Stimulated activated naive CD8-positive, alpha-beta T cell treated with anti-CD3 and anti-CD28 coated beads, Interleukin-15, amount 100 ng/mL, for 72 hours (primary cell): Measurements from ENCODE around the gene KCNJ5.

Experiments
- ATAC-seq: fragments of 150-1000 bp; cut with Tn5 transposase; 2 replicates; pipeline ENCODE4 v1.10.0; 2021; ENCODE audit warnings: mild to moderate bottlenecking, moderate library complexity
- DNase-seq, 2 donors: peaks; one replicate each; pipeline ENCODE4 v3.0.0; 2021 to 2022
- H3K27ac Mint-ChIP-seq, 2 donors: one replicate each; pipeline ENCODE4 v1.8.0; 2022; ENCODE audit warnings: mild to moderate bottlenecking in 2 of 2, mixed read lengths in 2 of 2, moderate library complexity in 2 of 2
- H3K27me3 Mint-ChIP-seq: one replicate; pipeline ENCODE4 v1.8.0; 2022; ENCODE audit warnings: mixed read lengths
- H3K4me1 Mint-ChIP-seq: one replicate; pipeline ENCODE4 v1.8.0; 2022; ENCODE audit warnings: mild to moderate bottlenecking, mixed read lengths
- H3K4me3 Mint-ChIP-seq, 2 donors: one replicate each; pipeline ENCODE4 v1.8.0; 2022; ENCODE audit warnings: mild to moderate bottlenecking in 2 of 2, mixed read lengths in 2 of 2, moderate library complexity in 1 of 2
- H3K9me3 Mint-ChIP-seq, 2 donors: one replicate each; pipeline ENCODE4 v1.8.0; 2022; ENCODE audit warnings: mixed read lengths in 2 of 2

The KCNJ5 gene

DNA sequence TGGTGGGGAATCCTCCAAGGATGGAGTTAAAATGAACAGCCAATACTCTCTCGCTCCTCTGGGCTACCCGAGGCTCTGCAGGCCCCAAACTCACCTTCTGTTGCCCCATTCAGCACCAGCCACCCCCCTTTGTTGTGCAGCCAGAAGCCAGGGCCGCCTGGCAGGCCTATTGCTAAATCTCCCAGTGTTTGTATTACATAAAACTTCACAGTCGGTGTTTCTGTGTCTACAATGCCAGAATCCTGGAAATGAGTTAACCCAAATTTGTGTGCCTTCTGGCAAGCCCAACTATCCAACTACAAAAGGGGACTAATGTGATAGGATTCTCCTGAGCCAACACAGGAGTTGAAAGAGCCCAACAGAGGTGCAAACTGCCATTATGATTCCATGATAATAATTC, 9.3 kb downstream of the KCNJ5 start:
- H3K4me1 Mint-ChIP-seq: peaks cover 16% of the 10 kb centered on the region
- no peaks in the 10 kb centered on the region for H3K9me3 Mint-ChIP-seq
- ATAC-seq (no peak), DNase-seq (no peak)
- H3K27ac Mint-ChIP-seq: no peak overlapping the region
- peaks cover 36% of the 10 kb centered on the region for H3K27me3 Mint-ChIP-seq
- no peak overlapping the region for H3K4me3 Mint-ChIP-seq

DNA sequence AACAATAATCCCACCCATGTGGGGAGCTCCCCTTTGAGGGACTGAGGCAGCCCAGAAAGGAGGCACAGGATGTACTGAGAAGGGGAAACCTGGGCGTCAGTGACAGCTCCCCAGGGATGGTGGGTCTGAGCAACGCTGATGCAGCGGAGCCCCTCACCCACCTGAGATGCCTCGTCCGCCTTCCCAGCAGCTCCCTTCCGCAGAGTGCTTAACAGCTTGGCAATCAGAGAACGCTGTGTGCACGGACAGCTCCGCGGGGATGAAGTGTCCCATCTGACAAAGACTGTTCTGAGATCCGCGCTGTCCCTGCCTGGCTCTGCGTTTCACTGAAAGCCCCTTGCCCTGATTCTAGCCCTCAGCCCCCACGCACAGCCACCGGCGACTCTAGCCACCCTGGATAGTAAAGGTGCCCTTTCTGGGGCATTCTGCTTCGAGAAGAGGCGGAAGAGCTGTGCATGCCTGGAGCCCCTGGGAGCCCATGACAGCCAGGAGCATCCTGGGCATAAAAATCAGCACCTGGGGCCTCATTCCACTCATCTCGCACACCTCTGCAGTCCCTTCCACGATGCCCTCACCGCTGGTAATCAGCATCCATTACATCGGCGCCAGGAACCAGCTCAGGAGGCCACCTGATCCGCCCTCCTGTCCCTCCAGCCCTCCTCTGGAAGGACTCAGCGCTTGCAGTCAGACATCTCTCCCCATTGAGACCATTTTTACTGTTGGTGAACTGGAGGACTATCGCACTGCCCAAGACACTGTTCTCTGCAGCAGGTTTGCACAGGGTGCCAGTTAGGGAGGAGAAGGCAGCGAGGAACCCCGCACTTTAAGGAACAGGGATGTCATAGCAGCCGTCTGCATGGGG, 10.7 kb downstream of the KCNJ5 start:
- Mint-ChIP-seq H3K9me3 (no peaks in the 10 kb centered on the region), H3K4me3 (no peak overlapping the region), H3K27ac (no peak overlapping the region), H3K27me3 (peaks cover 46% of the 10 kb centered on the region), H3K4me1 (peaks cover 29% of the 10 kb centered on the region)
- DNase-seq: no peak
- no peak for ATAC-seq

DNA sequence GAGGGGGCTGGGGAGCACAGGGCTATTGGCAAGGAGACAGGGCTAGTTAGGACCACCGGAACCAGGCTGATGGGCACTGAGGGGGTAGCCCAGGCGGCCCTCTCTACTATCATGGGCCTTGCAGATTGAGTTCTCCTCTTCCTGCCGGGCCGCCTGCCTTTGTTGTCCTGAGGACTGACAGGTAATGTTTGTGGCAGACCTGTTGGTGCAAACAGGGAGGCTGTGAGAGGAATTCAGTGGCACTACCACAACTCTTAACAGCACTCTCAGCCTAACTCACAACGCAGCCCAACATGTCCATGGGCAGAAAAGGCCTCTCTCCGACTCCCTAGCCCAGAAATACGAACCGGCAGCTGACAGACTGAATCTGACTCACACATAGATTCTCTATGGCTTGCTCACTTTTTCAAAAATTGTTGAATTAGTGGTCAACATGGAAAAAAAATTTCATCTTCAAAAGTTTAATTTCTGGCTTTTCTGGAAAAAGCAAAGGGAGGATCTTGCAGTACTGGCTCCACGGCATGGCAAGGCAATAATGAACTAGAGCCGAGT, 11.4 kb downstream of the KCNJ5 start:
- no peaks in the 10 kb centered on the region for H3K9me3 Mint-ChIP-seq
- no peak overlapping the region for H3K27ac Mint-ChIP-seq
- peaks cover 48% of the 10 kb centered on the region for H3K27me3 Mint-ChIP-seq
- H3K4me1 Mint-ChIP-seq: peaks cover 29% of the 10 kb centered on the region
- DNase-seq (no peak), ATAC-seq (no peak)
- no peak overlapping the region for H3K4me3 Mint-ChIP-seq

DNA sequence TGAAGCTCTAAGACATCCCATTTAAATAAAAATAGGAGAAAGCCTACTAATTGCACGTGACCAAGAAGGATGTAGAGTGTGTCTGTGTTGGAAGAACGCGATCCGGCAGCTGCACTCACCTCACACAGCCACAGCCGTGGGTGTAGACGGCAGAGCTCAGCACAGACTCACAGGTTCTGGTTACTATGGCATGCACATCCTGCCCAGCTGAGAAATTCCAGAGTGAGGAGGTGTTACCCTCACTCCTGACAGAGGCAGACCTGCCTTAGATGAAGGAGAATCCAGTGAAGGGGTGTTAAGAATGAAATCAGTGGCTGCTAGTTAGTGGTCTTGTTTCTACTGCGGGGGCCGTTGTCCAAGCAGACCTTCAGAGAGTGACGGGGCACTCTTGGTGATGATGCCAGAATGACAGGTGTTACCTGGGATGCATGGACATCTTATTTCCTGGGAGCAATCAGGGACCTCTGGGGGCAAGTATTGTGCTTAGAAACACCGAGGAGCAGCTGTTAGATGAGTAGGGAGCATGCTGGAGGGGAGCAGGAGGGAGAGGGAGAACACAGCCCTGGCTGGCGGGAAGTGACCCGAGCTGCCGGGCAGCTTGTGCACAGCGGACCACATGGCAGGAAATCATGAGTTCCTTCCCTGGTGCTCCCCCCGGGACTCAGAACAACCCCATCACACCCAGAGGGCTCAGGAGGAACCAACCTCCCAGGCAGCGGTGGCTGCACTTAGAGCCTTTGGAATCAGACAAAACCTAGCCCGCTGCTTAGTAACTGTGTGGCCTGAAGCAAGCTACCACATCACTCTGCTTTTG, 12.3 kb downstream of the KCNJ5 start:
- no peak for DNase-seq
- no peak overlapping the region for H3K4me3 Mint-ChIP-seq
- H3K9me3 Mint-ChIP-seq: no peaks in the 10 kb centered on the region
- H3K27ac Mint-ChIP-seq: no peak overlapping the region
- no peak for ATAC-seq
- peaks cover 29% of the 10 kb centered on the region for H3K4me1 Mint-ChIP-seq
- H3K27me3 Mint-ChIP-seq: peaks cover 52% of the 10 kb centered on the region

DNA sequence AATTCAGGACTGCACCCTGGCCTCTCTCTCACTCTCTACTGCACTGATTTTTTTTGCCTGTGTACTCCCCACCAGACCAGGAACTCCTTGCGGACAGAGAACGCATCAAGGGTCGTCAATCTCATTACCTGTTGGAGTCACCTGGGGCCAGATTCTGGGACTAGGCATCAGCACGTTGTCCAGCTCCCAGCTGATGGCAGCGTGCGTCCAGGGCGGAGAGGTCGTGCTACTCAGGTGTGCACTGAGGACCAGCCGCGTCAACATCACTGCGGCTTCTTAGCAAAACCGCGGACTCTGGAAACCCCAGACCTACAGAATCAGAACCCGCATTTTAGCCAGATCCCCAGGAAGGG, 13.1 kb downstream of the KCNJ5 start:
- H3K9me3 Mint-ChIP-seq: no peaks in the 10 kb centered on the region

DNA sequence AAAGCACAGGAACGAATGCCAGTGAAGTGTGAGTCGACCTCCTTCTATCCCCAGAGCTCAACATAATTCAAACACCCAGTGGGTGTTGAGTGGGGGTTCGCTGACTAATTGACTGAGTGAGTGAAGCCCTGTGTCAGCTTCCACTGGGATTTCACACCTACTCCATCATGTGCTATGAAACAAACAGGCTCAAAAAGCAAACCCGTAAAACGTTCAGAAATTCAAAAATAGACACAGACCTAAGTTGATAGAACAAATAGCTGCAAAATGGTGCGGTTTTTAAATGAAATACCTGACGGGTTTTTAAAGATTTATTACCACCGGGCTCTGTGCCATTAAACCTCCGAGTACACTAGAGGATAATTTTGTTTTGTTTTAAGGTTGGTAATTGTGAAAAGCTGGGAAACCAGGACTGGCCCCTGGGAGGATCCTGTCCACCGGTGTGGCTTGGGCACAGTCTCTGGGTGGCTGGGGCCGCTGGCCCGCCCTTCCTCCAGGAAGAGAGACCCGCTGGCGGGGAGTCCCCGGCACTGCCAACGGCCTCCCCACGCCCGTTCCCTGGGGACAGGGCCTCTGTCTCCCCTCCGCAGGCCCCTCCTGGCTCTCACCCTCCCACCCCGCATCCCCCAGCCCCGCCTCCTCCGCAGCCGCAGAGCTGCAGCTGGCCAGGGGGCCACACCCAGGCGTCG, 13.6 kb downstream of the KCNJ5 start:
- Mint-ChIP-seq H3K4me1 (peaks cover 29% of the 10 kb centered on the region), H3K27me3 (peaks cover 65% of the 10 kb centered on the region), H3K27ac (no peak overlapping the region), H3K4me3 (peak overlapping the region; percentile 80 to 93), H3K9me3 (no peaks in the 10 kb centered on the region)
- ATAC-seq (peak; percentile 58), DNase-seq (no peak)

More for the DNA sequence above, 13.1 kb downstream of the KCNJ5 start:
- ATAC-seq: no peak
- peak overlapping the region; percentile 4 to 80 for H3K4me3 Mint-ChIP-seq
- DNase-seq: no peak
- no peak overlapping the region for H3K27ac Mint-ChIP-seq
- peaks cover 60% of the 10 kb centered on the region for H3K27me3 Mint-ChIP-seq
- H3K4me1 Mint-ChIP-seq: peaks cover 29% of the 10 kb centered on the region

DNA sequence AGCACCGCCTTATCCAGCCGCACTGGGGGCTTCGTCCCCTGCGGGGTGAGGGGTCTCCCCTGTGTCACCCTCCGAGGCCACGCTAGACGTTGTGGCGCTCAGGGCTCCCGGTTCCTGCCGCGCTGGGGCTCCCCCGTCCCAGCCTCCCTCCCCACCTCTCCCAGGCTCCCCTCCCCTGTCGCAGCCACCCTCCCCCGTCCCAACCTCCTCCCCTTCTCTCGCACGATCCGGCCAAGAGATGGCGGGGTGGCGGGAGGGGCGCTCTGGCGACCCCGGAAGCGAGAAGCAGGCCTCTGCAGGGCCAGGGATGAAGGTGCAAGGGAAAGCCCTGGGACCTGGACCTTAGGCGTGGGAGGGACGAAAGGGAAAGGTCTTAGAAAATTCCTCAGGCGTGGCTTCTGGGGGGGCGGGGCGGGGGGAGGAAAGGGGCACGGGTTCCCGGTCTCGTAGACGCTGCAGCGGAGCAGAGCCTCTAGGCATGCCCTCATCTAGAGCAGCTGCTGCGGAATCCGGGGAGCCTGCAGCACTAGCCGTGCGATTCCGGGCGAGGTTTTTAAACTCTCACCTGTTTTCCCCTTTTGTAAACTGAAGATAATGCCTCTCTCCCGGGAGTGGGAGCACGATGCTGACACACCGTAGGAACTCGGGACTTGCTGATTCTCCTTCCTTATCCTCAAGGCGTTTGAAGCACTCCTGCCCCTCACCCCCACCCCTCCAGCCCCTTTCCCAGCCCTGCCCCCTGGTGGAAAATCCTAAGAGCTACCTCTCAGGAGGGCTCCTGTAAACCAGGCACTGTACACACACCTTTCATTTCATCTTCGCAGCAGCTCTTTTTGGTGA, 14.4 kb downstream of the KCNJ5 start:
- DNase-seq (peak; percentile 44 to 46), ATAC-seq (peak; percentile 76)
- Mint-ChIP-seq H3K27ac (no peak overlapping the region), H3K9me3 (no peaks in the 10 kb centered on the region), H3K4me3 (peak overlapping the region; percentile 80 to 93), H3K4me1 (peaks cover 29% of the 10 kb centered on the region), H3K27me3 (peaks cover 73% of the 10 kb centered on the region)

DNA sequence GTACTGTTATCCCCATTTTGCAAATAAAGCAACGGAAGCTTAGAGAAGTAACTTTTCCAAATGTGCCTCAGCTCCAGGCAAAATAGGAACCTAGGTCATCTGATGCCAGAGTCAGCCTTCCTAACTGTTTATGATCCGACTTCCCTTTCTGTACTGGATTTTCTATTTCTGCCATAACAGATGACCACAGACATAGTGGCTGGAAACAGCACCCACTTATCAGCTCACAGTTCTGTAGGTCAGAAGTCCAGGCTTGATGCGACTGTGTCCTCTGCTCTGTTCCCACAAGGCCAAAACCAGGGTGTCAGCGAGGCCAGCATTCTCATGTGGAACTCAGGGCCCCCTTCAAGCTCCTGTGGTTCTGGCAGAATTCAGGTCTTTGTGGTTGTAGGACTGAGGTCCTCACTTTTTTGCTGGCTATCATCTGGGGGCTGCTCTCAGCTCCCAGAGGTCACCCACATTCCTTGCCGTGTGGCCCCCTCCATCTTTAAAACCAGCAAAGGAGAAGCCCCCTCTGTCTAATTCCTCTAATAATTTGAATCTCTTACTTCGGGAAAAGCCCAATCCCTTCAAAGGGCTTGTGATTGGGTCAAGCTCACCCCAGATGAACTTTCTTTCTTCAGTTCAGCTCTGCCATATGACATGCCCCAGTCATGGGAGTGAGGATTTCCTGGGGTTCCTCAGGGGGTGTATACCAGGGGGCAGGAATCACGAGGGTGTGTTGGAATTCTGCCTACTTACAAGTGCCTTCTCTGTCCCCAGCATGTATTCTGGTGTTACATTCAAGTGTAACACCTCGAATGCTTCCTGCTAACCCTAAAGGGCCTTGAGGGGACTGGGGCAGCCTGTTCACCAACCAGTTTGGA, 15.3 kb downstream of the KCNJ5 start:
- ATAC-seq: no peak
- Mint-ChIP-seq H3K27ac (no peak overlapping the region), H3K4me3 (peak overlapping the region; percentile 80 to 93), H3K9me3 (no peaks in the 10 kb centered on the region), H3K27me3 (peaks cover 74% of the 10 kb centered on the region), H3K4me1 (peaks cover 29% of the 10 kb centered on the region)
- DNase-seq: no peak

DNA sequence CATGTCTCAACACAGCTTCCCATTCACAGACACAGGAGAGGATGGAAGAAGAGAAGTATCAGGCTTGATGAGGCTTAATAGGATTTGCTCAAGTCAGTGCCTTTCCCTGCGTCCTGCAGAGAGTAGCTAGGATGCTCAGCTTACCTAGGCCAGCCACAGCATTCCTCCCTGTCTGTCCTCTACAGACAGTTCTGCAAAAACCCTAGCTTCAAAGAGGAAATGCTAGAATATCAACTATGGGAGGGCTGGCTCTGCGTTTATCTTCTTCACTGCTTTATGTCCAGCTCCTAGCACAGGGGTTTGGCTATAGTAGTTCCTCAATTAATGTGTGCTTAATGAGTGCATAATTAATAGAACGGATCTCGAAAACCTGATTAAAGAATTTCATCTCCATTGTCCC, 16.4 kb downstream of the KCNJ5 start:
- no peak overlapping the region for H3K4me3 Mint-ChIP-seq
- H3K9me3 Mint-ChIP-seq: no peaks in the 10 kb centered on the region
- ATAC-seq (no peak), DNase-seq (no peak)
- peaks cover 63% of the 10 kb centered on the region for H3K27me3 Mint-ChIP-seq
- no peak overlapping the region for H3K27ac Mint-ChIP-seq
- peaks cover 29% of the 10 kb centered on the region for H3K4me1 Mint-ChIP-seq

DNA sequence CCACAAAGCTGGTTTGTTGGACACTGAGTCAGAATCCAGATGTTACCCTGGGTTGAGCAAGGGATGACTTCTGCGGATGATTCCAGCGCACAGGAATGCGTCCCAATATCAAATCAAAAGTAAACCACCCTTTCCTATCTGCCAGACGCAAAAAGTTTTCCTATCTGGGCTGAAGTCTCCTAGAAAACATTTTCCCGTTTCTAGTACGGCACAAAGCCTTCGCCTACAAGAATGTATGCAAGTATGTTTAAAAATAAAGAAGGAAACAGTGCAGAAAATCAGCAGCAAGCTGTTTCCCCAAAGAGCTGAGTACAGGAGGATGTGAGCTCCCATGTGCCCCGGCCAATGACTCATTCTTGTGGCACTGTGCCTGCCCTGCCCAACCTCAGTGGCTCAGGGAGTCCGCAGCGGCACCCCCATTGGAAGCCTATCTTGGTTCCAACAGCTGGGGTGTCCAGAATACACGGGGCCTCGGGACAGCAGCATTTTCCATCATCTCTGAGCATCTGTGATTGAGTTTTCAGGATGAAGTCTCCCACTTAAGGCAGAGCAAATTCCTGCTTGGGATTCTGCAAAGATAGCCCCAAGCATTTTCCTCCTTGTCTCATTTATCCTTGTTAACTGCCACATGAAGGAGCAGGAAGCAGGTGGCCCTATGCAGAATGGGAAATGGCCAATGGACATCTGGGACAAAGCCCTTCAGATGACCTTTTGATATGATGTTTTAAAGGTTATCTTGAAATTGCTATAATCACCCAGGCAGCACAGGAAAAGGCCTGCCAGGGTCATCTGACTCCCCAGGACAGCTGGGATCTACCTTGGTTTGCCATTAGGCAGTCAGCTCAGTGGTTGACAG, 17.5 kb downstream of the KCNJ5 start:
- peaks cover 63% of the 10 kb centered on the region for H3K27me3 Mint-ChIP-seq

DNA sequence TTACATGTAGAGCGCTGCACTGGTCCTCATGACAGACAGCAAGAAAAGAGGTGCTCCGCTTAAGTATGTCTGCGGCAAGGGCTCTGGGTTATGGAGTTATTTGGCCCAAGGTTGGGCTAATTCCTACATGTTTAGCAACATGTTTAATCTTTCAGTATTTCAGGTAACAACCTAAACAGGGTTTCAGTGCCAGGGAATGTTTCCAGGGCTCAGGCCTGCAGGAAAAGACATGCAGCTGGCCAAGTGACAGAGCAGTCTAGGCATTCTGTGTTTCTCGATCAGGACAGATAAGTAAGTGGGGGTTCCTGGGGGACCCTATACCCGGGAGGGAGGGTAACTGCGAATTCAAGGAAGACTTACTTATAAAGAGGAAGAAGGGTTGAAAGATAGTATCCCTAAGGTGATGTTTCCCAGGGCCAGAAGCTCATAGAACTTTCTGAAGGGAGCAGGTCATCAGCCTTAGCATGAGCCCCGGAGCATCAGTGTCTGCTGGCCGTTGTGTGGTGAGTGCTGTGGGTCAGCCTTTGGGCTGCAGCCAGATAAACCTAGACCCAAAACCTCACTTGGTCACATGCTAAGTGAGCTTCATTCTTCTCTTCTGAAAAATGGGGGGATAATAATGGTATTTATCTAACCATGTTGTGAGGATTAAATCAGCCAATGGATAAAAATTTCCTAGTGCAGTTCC, 18.4 kb downstream of the KCNJ5 start:
- ATAC-seq (no peak), DNase-seq (no peak)
- H3K27me3 Mint-ChIP-seq: peaks cover 63% of the 10 kb centered on the region
- peaks cover 16% of the 10 kb centered on the region for H3K4me1 Mint-ChIP-seq
- no peak overlapping the region for H3K27ac Mint-ChIP-seq
- H3K9me3 Mint-ChIP-seq: no peaks in the 10 kb centered on the region
- H3K4me3 Mint-ChIP-seq: no peak overlapping the region

More for the DNA sequence above, 17.5 kb downstream of the KCNJ5 start:
- peak; percentile 34 for ATAC-seq
- Mint-ChIP-seq H3K27ac (no peak overlapping the region), H3K4me1 (peaks cover 25% of the 10 kb centered on the region), H3K4me3 (no peak overlapping the region), H3K9me3 (no peaks in the 10 kb centered on the region)
- DNase-seq: no peak

DNA sequence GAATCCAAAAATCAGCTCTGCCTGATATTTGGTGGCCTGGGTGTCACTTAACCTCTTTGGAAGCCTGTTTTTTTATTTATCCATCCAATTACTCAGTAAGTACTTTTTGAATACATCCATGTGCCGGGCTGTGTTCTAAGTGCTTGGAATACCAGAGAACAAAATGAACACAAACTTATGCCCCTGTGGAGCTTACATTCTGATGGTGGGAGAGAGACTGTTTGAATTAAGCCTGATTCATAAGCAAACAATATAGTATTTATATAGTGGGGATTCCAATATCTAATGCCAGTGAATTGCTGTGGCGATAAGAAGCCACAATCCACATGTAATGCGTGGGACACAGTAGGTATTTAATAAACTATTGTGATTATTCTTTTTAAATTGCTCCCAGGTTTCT, 19.4 kb downstream of the KCNJ5 start:
- no peak overlapping the region for H3K4me3 Mint-ChIP-seq
- peaks cover 62% of the 10 kb centered on the region for H3K27me3 Mint-ChIP-seq
- no peak overlapping the region for H3K27ac Mint-ChIP-seq
- H3K9me3 Mint-ChIP-seq: peaks cover 0 to 1% of the 10 kb centered on the region in 2 donors
- DNase-seq (no peak), ATAC-seq (no peak)
- H3K4me1 Mint-ChIP-seq: peaks cover 12% of the 10 kb centered on the region

DNA sequence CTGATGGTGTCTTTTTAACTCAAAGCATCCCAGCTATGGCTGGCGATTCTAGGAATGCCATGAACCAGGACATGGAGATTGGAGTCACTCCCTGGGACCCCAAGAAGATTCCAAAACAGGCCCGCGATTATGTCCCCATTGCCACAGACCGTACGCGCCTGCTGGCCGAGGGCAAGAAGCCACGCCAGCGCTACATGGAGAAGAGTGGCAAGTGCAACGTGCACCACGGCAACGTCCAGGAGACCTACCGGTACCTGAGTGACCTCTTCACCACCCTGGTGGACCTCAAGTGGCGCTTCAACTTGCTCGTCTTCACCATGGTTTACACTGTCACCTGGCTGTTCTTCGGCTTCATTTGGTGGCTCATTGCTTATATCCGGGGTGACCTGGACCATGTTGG, 20.1 kb downstream of the KCNJ5 start:
- DNase-seq (no peak), ATAC-seq (no peak)
- Mint-ChIP-seq H3K27me3 (peaks cover 65% of the 10 kb centered on the region), H3K4me3 (no peak overlapping the region), H3K9me3 (peaks cover 0 to 8% of the 10 kb centered on the region in 2 donors), H3K4me1 (peaks cover 5% of the 10 kb centered on the region), H3K27ac (no peak overlapping the region)
